A549 (cell line): ENCODE data around the gene DNAJC10. TPM values are rescaled to one million over a fixed set of nuclear protein-coding genes. Genes with fewer than 3 reads are reported as not detected.
A peak's percentile ranks its signal among the peaks of the same experiment; 100 is the strongest.

ENCODE experiments used
- ATAC-seq, 2 experiments: fragments of 200-7000 bp in 1 of 2; fragments of >200 bp in 1 of 2; cut with Nextera tagmentation in 1 of 2; cut with Tn5 transposase in 1 of 2; 3 replicates each; pipeline versions ENCODE4 v1.8.0 to v1.9.1; 2018 to 2020; ENCODE audit warnings: mild to moderate bottlenecking in 1 of 2, moderate library complexity in 1 of 2
- CTCF ChIA-PET: fragments of 300-600 bp; sonication (Branson Sonifier 250); formaldehyde crosslinking; extraction: SDS; loops from one replicate; lab custom pipeline; 2021; ENCODE audit warnings: antibody characterized with exemption, inconsistent platforms; lab: Yijun Ruan, JAX
- POLR2A ChIA-PET: fragments of 350-600 bp; formaldehyde crosslinking; extraction: SDS; loops from one replicate; lab custom pipeline; 2021; ENCODE audit warnings: antibody characterized with exemption, inconsistent platforms; lab: Yijun Ruan, JAX
- DNase-seq, 2 experiments: peaks; one replicate each; pipeline versions ENCODE4 v3.0.0 to v3.0.0-alpha.2; 2011 to 2016; ENCODE audit warnings: low read depth in 1 of 2, low spot score in 1 of 2
- FAIRE-seq: peaks from 2 replicates; lab custom pipeline; 2011; peaks lifted over from hg19 to GRCh38; lab: Jason Lieb, UNC
- H3K27ac ChIP-seq, 2 experiments: fragments of >200 bp; sonication (Bioruptor Twin); formaldehyde crosslinking; 3 replicates each; pipeline ENCODE4 v1.5.1; 2016 to 2017
- H3K4me1 ChIP-seq: fragments of >200 bp; sonication (Bioruptor Twin); formaldehyde crosslinking; 3 replicates; pipeline ENCODE4 v1.6.1; 2016
- H3K4me2 ChIP-seq: fragments of >200 bp; sonication (Bioruptor Twin); formaldehyde crosslinking; 3 replicates; pipeline ENCODE4 v1.6.1; 2016
- H3K4me3 ChIP-seq: fragments of >200 bp; sonication (Bioruptor Twin); formaldehyde crosslinking; 3 replicates; pipeline ENCODE4 v1.5.1; 2016
- H3K9me3 ChIP-seq: fragments of >200 bp; sonication (Bioruptor Twin); formaldehyde crosslinking; 3 replicates; pipeline ENCODE4 v1.6.1; 2016
- BHLHE40 ChIP-seq: IDR thresholded peaks from 2 replicates; pipeline ENCODE4 v1.6.1; 2012; ENCODE audit warnings: low read depth, low read length, inconsistent platforms
- CBX2 ChIP-seq: fragments of 200-600 bp; sonication (generic); IDR thresholded peaks from 2 replicates; pipeline ENCODE4 v1.6.1; 2016; ENCODE audit warnings: low read depth, mild to moderate bottlenecking, borderline replicate concordance
- CEBPB ChIP-seq, 2 experiments: fragments of >200 bp in 1 of 2; sonication (Bioruptor Twin) in 1 of 2; formaldehyde crosslinking in 1 of 2; IDR thresholded peaks; 2 replicates each; pipeline ENCODE4 v1.6.1; 2012 to 2016
- CHD2 ChIP-seq: fragments of 150-350 bp; IDR thresholded peaks from 2 replicates; pipeline ENCODE4 v1.6.1; 2014; ENCODE audit warnings: low read length; ENCODE audit not compliant: partially characterized antibody
- CHD4 ChIP-seq: fragments of 200-600 bp; sonication (generic); IDR thresholded peaks from 2 replicates; pipeline ENCODE4 v1.6.1; 2016; ENCODE audit warnings: antibody characterized with exemption, mild to moderate bottlenecking, borderline replicate concordance
- EHMT2 ChIP-seq: fragments of 200-600 bp; sonication (generic); IDR thresholded peaks from 2 replicates; pipeline ENCODE4 v1.6.1; 2016; ENCODE audit warnings: antibody characterized with exemption, low read depth, mild to moderate bottlenecking, moderate library complexity
- ESRRA ChIP-seq: fragments of 150-350 bp; IDR thresholded peaks from 2 replicates; pipeline ENCODE4 v1.6.1; 2014; ENCODE audit warnings: mild to moderate bottlenecking, low read length, borderline replicate concordance
- FOSB ChIP-seq: fragments of 250-450 bp; sonication (Bioruptor Pico); IDR thresholded peaks from 2 replicates; pipeline ENCODE4 v1.5.0; 2020; ENCODE audit warnings: mild to moderate bottlenecking, moderate library complexity
- FOXS1 ChIP-seq: fragments of 250-450 bp; sonication (Bioruptor Pico); IDR thresholded peaks from 2 replicates; pipeline ENCODE4 v1.5.0; 2020; ENCODE audit warnings: mild to moderate bottlenecking, moderate library complexity
- GATA3 ChIP-seq: IDR thresholded peaks from 2 replicates; pipeline ENCODE4 v1.6.1; 2012; ENCODE audit warnings: borderline replicate concordance
- HOXA7 ChIP-seq: fragments of 250-450 bp; sonication (Bioruptor Pico); IDR thresholded peaks from 2 replicates; pipeline ENCODE4 v1.5.0; 2020; ENCODE audit warnings: mild to moderate bottlenecking, moderate library complexity
- HOXB13 ChIP-seq: fragments of 250-450 bp; sonication (Bioruptor Pico); IDR thresholded peaks from 2 replicates; pipeline ENCODE4 v1.5.0; 2020; ENCODE audit warnings: low read depth, mild to moderate bottlenecking, moderate library complexity
- KDM1A ChIP-seq: fragments of 200-600 bp; sonication (generic); IDR thresholded peaks from 2 replicates; pipeline ENCODE4 v1.6.1; 2016; ENCODE audit warnings: low read depth, mild to moderate bottlenecking
- MAZ ChIP-seq: fragments of 150-350 bp; IDR thresholded peaks from 2 replicates; pipeline ENCODE4 v1.6.1; 2014; ENCODE audit warnings: antibody characterized with exemption, low read depth, low read length, borderline replicate concordance
- NR3C1 ChIP-seq: fragments of >200 bp; sonication (Bioruptor Twin); formaldehyde crosslinking; IDR thresholded peaks from 3 replicates; pipeline ENCODE4 v1.6.1; 2017
- POLR2A ChIP-seq: IDR thresholded peaks from 2 replicates; pipeline ENCODE4 v1.6.1; 2012; ENCODE audit warnings: mild to moderate bottlenecking, low read length
- RAD21 ChIP-seq, 2 experiments: fragments of >200 bp in 1 of 2; sonication (Bioruptor Twin) in 1 of 2; formaldehyde crosslinking in 1 of 2; IDR thresholded peaks in 1 of 2; conservative IDR thresholded peaks in 1 of 2; 2 replicates in 1 of 2; 3 replicates in 1 of 2; pipeline ENCODE4 v1.6.1; 2012 to 2018; ENCODE audit warnings: inconsistent platforms in 1 of 2
- RARB ChIP-seq: fragments of 250-450 bp; sonication (Bioruptor Pico); IDR thresholded peaks from 2 replicates; pipeline ENCODE4 v1.8.0; 2021; ENCODE audit warnings: mild to moderate bottlenecking, moderate library complexity
- RCOR1 ChIP-seq: fragments of 150-350 bp; IDR thresholded peaks from 2 replicates; pipeline ENCODE4 v1.6.1; 2014; ENCODE audit warnings: antibody characterized with exemption, low read length, low read depth
- RFX5 ChIP-seq: fragments of 450-650 bp; IDR thresholded peaks from 2 replicates; pipeline ENCODE4 v1.7.1; 2014; ENCODE audit warnings: antibody characterized with exemption, mild to moderate bottlenecking, moderate library complexity
- RNF2 ChIP-seq: fragments of 200-600 bp; sonication (generic); IDR thresholded peaks from 2 replicates; pipeline ENCODE4 v1.6.1; 2016; ENCODE audit warnings: low read depth, mild to moderate bottlenecking, antibody characterized with exemption, moderate library complexity, borderline replicate concordance
- ZNF302 ChIP-seq: fragments of 250-450 bp; sonication (Bioruptor Pico); IDR thresholded peaks from 2 replicates; pipeline ENCODE4 v1.9.0; 2021; ENCODE audit warnings: inconsistent platforms, mild to moderate bottlenecking, moderate library complexity
- WGBS: methylation state at CpG from one replicate; pipeline ENCODE4 v1.1.6; 2017; ENCODE audit errors: missing lambda C conversion rate; 5-methylcytosine and 5-hydroxymethylcytosine counted together
- polyA plus RNA-seq, 4 experiments: library from polyadenylated mRNA; depleted of rRNA in 3 of 4; stranded (reverse); fragments of >200 nt; fragmentation: RNase III in 1 of 4; extraction: RNeasy Plus Mini Kit Qiagen cat#74134 plus additional on column Dnase treatment in 1 of 4; gene quantifications; 2 replicates in 3 of 4; 3 replicates in 1 of 4; pipeline ENCODE4 v1.2.3, GENCODE V29; 2011 to 2017
- TF ChIP-seq, protein P1 (sequence below): fragments of 150-350 bp; IDR thresholded peaks from 2 replicates; pipeline ENCODE4 v1.6.1; 2014; ENCODE audit warnings: low read depth, mild to moderate bottlenecking, low read length
- TF ChIP-seq, protein P2 (sequence below): fragments of 250-450 bp; sonication (Bioruptor Pico); IDR thresholded peaks from 2 replicates; pipeline ENCODE4 v1.5.0; 2020; ENCODE audit warnings: low read depth, mild to moderate bottlenecking, moderate library complexity
- TF ChIP-seq, protein P3 (sequence below): IDR thresholded peaks from 2 replicates; pipeline ENCODE4 v1.6.1; 2012
- TF ChIP-seq, protein P4 (sequence below): fragments of 450-650 bp; IDR thresholded peaks from 2 replicates; pipeline ENCODE4 v1.6.1; 2014; ENCODE audit warnings: antibody characterized with exemption
- TF ChIP-seq, protein P5 (sequence below): fragments of >200 bp; sonication (Bioruptor Twin); formaldehyde crosslinking; IDR thresholded peaks from 2 replicates; pipeline ENCODE4 v1.6.1; 2016

The DNAJC10 gene
- polyA plus RNA-seq, 2 of the 4 experiments (the other 2 are of a cell fraction): 64.1 to 126 TPM

DNA sequence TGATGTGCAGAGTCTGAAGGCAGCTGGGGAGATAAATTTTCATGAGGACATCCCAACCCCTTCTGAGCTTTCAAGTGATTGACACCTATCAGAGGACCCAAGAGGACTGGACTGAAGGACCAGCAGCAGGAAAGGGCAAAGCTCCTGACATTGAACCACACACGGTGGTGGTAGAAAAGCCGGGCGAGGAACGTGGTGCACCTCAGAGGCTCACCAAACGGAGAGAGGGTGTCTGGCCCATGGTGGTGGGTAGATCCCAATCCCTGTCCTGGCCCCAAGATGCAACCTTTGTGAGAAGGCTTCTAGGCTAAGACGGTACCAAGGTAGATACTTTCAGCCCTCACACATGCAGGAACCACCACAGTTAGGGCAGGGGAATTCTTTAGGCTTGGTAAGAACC is 98.3 kb downstream of the DNAJC10 start:
- ATAC-seq (peak in 1 of 2 experiments; percentile 41; a peak in 3 of 6 replicates), FAIRE-seq (no peak), DNase-seq (no peak)
- Histone ChIP-seq H3K4me2 (no peak overlapping the region), H3K4me1 (no peaks in the 10 kb centered on the region), H3K4me3 (no peak overlapping the region), H3K9me3 (no peaks in the 10 kb centered on the region), H3K27ac (no peak overlapping the region)
- ChIA-PET POLR2A (no interaction called here), CTCF (no interaction called here)
- TF ChIP-seq, protein P1, sequence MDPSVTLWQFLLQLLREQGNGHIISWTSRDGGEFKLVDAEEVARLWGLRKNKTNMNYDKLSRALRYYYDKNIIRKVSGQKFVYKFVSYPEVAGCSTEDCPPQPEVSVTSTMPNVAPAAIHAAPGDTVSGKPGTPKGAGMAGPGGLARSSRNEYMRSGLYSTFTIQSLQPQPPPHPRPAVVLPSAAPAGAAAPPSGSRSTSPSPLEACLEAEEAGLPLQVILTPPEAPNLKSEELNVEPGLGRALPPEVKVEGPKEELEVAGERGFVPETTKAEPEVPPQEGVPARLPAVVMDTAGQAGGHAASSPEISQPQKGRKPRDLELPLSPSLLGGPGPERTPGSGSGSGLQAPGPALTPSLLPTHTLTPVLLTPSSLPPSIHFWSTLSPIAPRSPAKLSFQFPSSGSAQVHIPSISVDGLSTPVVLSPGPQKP: no peak
- TF ChIP-seq POLR2A: no peak
- no peak for TF ChIP-seq ZNF302
- no peak for TF ChIP-seq MAZ
- no peak for TF ChIP-seq CEBPB (IDR thresholded peaks at IDR 0.05)
- no peak for TF ChIP-seq RFX5
- TF ChIP-seq GATA3: no peak
- no peak for TF ChIP-seq FOXS1 (CRISPR knock-in tag)
- 60% methylated on average over 6 of the region's 6 CpGs for WGBS

DNA sequence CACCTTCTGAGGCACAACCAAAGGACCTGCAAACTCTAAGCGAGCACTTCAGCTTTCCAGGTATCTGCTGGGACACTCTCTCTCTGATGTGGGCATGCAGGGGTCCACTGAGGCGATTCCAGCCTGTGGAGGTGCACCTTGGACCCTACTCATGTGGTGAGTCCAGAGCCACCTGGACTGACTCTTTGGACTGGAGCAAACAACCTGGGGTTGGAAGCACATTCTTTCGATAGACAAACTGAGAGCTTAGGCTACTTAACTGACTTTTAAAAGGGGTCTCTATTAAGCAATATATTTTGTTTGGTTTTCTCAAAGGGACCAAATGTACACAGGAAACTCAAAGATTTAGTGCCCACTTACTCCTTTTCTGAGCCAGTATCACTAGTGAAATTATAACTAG is 98.7 kb downstream of the DNAJC10 start:
- 60% methylated on average over 3 of the region's 3 CpGs for WGBS
- Histone ChIP-seq H3K4me1 (no peaks in the 10 kb centered on the region), H3K4me2 (no peak overlapping the region), H3K27ac (no peak overlapping the region), H3K4me3 (no peak overlapping the region), H3K9me3 (no peaks in the 10 kb centered on the region)
- TF ChIP-seq RNF2 (no peak), RARB (CRISPR knock-in tag) (no peak)
- ChIA-PET CTCF (no interaction called here), POLR2A (no interaction called here)
- ATAC-seq: no peak; a peak in 1 of 6 replicates
- no peak for DNase-seq
- no peak for FAIRE-seq

DNA sequence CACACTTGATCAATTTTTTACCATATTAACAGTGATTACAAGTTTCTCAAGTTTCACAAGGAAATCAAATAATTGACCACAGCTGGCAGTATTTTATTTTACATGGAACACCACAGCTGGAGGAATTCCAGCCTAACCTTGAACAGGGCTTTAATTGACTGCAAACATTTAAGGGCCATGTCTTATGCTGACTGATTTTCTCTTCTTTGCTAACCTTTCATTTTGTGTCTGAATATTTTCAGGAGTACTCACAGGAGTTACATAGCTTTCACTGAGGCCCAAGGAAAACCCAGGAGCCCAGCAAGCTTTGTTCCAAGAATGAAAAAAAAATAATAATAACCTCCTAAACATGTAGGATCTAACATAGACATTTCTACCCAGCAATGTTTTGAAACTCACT is 100.8 kb downstream of the DNAJC10 start:
- Histone ChIP-seq H3K4me1 (no peaks in the 10 kb centered on the region), H3K4me2 (no peak overlapping the region), H3K4me3 (no peak overlapping the region), H3K27ac (no peak overlapping the region), H3K9me3 (no peaks in the 10 kb centered on the region)
- ChIA-PET POLR2A (no interaction called here), CTCF (no interaction called here)
- DNase-seq: no peak
- no peak for ATAC-seq
- TF ChIP-seq HOXB13 (CRISPR knock-in tag) (no peak), CHD2 (no peak), RAD21 (conservative IDR thresholded peaks at IDR 0.05 in 1 of 2, IDR thresholded peaks at IDR 0.05 in 1 of 2) (no peak)
- FAIRE-seq: no peak

DNA sequence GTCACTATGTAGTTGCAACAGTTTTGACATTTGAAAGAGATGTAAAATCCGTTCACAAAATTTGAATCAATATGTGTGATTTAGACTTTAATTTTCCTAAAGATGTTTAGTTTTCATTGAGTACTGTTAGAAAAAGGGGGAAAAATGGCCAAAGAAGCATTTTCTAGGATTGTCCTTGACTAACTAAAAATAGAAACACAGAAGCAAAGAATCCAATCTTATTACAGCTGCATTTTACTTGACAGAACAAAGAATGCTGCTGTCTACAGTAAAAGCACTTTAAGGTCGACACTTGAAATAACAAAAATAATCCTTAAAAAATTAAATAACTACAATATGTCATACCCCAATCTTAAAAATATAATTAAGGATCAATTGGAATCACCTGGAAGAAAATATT is 101.5 kb downstream of the DNAJC10 start:
- H3K4me2 ChIP-seq: no peak overlapping the region
- ChIA-PET CTCF (no interaction called here), POLR2A (no interaction called here)
- no peaks in the 10 kb centered on the region for H3K4me1 ChIP-seq
- no peak overlapping the region for H3K4me3 ChIP-seq
- FAIRE-seq (no peak), ATAC-seq (no peak), DNase-seq (no peak)
- WGBS: 51% methylated on average over 2 of the region's 2 CpGs
- H3K9me3 ChIP-seq: no peaks in the 10 kb centered on the region
- no peak overlapping the region for H3K27ac ChIP-seq
- TF ChIP-seq CHD2: no peak
- TF ChIP-seq, protein P2, sequence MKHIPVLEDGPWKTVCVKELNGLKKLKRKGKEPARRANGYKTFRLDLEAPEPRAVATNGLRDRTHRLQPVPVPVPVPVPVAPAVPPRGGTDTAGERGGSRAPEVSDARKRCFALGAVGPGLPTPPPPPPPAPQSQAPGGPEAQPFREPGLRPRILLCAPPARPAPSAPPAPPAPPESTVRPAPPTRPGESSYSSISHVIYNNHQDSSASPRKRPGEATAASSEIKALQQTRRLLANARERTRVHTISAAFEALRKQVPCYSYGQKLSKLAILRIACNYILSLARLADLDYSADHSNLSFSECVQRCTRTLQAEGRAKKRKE: no peak
- TF ChIP-seq, protein P3, sequence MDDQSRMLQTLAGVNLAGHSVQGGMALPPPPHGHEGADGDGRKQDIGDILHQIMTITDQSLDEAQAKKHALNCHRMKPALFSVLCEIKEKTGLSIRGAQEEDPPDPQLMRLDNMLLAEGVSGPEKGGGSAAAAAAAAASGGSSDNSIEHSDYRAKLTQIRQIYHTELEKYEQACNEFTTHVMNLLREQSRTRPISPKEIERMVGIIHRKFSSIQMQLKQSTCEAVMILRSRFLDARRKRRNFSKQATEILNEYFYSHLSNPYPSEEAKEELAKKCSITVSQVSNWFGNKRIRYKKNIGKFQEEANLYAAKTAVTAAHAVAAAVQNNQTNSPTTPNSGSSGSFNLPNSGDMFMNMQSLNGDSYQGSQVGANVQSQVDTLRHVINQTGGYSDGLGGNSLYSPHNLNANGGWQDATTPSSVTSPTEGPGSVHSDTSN: no peak
- no peak for TF ChIP-seq CEBPB (IDR thresholded peaks at IDR 0.05)
- TF ChIP-seq RCOR1: no peak
- no peak for TF ChIP-seq EHMT2
- TF ChIP-seq HOXA7: no peak
- TF ChIP-seq, protein P4, sequence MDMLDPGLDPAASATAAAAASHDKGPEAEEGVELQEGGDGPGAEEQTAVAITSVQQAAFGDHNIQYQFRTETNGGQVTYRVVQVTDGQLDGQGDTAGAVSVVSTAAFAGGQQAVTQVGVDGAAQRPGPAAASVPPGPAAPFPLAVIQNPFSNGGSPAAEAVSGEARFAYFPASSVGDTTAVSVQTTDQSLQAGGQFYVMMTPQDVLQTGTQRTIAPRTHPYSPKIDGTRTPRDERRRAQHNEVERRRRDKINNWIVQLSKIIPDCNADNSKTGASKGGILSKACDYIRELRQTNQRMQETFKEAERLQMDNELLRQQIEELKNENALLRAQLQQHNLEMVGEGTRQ: no peak
- TF ChIP-seq CHD4: no peak
- no peak for TF ChIP-seq ESRRA
- no peak for TF ChIP-seq RAD21 (conservative IDR thresholded peaks at IDR 0.05 in 1 of 2, IDR thresholded peaks at IDR 0.05 in 1 of 2)
- TF ChIP-seq, protein P1: no peak
- no peak for TF ChIP-seq HOXB13 (CRISPR knock-in tag)
- no peak for TF ChIP-seq KDM1A
- TF ChIP-seq NR3C1: no peak
- TF ChIP-seq, protein P5, sequence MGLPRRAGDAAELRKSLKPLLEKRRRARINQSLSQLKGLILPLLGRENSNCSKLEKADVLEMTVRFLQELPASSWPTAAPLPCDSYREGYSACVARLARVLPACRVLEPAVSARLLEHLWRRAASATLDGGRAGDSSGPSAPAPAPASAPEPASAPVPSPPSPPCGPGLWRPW: no peak
- TF ChIP-seq CBX2: no peak
- no peak for TF ChIP-seq BHLHE40
- no peak for TF ChIP-seq FOSB (CRISPR knock-in tag)
